MM.1S (cell line): Measurements from ENCODE around the gene ONECUT1.

Source experiments
- EZH2 ChIP-seq: fragments of 300-600 bp; sonication (generic); optimal IDR thresholded peaks from 2 replicates; pipeline ENCODE3; 2017; ENCODE audit warnings: low read depth, mild to moderate bottlenecking, antibody characterized with exemption, low read length, mixed read lengths
- EZH2phosphoT487 ChIP-seq: fragments of 300-600 bp; sonication (generic); IDR thresholded peaks from 2 replicates; pipeline ENCODE4 v1.6.1; 2018; ENCODE audit warnings: antibody characterized with exemption, low read length
- TF ChIP-seq, protein P1 (sequence below): fragments of 300-600 bp; sonication (generic); IDR thresholded peaks from 2 replicates; pipeline ENCODE4 v1.5.1; 2016; ENCODE audit warnings: antibody characterized with exemption, low read length, mixed read lengths

DNA sequence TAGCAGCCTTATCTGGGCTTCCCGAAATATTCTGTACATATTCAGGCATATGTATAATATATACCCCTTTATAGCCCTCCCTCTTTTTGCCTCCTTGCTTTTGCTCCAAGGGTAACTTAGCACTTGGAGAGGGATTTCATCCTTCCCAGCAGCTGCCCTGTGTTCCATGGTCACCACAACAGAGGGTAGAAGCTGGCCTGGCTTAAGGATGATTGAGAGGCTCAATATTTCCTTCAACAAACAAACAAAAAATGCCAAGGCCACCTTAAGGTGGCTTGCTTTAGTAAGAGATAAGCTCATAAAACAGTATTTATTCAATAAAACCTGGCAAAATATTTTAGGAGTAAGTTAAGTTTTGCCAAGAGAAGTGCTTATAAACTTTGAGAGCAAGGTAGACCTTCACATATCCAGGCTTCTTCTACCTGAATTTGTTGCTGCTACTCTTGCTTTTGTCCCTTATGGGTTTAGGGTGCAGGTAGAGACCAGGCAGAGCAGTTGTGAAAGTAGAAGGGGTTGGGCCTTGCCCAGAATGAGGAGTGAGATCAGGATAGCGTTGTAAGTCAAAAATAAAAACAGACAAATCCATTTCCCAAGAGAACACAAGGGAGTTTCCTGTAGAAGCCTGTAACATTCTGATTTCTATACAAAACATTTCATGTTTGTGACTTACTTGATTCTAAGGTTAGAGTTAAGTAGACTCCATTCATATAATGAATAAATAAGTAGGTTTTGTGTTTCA, 58.2 kb downstream of the ONECUT1 start:
- TF ChIP-seq, protein P1, sequence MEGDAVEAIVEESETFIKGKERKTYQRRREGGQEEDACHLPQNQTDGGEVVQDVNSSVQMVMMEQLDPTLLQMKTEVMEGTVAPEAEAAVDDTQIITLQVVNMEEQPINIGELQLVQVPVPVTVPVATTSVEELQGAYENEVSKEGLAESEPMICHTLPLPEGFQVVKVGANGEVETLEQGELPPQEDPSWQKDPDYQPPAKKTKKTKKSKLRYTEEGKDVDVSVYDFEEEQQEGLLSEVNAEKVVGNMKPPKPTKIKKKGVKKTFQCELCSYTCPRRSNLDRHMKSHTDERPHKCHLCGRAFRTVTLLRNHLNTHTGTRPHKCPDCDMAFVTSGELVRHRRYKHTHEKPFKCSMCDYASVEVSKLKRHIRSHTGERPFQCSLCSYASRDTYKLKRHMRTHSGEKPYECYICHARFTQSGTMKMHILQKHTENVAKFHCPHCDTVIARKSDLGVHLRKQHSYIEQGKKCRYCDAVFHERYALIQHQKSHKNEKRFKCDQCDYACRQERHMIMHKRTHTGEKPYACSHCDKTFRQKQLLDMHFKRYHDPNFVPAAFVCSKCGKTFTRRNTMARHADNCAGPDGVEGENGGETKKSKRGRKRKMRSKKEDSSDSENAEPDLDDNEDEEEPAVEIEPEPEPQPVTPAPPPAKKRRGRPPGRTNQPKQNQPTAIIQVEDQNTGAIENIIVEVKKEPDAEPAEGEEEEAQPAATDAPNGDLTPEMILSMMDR = no peak
- no peak for TF ChIP-seq EZH2phosphoT487
- no peak for TF ChIP-seq EZH2
